ENCODE results near the gene KMT2C.
"Not testable (repeated sequence)": the region's sequence is repeated elsewhere in the genome, so short reads cannot be mapped to it uniquely, and the experiment has no call there.

Gene KMT2C

DNA sequence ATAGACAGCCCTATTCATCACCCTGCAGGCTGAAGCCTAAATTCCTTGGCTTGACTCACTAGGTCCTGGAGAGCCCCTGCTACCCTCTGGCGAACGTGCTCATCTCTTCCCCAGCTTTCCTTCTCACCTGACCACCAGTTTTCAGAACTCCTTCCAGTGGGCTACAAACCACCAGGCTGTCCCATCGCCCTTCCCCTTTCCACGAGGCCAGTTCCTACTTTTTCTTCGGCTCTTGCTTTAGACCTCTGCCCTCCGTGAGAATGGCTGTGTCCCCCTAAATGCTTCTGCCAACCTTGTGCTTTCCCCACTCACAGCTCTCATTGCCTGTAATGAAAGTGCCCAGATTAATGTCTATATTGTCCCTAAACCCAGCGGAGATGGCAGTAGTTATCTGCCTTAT, 5.4 kb upstream of the KMT2C start:
- not testable (repeated sequence) for DNase-seq

DNA sequence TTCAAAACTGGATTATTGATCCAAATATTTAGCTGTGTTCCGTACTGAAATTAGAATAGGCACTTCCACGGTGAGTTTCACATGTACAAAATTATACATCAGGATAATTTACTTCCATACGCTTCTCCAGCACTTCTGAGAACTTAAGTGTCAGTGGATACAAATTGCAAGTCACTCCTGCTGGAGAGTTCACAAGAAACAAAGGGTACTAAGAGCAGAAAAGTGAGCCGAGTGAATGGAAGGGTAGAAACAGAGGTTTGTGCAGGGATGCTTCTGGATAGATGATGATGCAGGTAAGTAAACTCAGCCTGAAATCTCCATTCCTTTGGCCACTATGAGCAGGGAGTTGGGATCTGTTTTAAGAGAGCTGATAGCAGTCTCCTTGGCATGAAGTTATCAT, 2.2 kb upstream of the KMT2C start:
- not testable (repeated sequence) for DNase-seq

DNA sequence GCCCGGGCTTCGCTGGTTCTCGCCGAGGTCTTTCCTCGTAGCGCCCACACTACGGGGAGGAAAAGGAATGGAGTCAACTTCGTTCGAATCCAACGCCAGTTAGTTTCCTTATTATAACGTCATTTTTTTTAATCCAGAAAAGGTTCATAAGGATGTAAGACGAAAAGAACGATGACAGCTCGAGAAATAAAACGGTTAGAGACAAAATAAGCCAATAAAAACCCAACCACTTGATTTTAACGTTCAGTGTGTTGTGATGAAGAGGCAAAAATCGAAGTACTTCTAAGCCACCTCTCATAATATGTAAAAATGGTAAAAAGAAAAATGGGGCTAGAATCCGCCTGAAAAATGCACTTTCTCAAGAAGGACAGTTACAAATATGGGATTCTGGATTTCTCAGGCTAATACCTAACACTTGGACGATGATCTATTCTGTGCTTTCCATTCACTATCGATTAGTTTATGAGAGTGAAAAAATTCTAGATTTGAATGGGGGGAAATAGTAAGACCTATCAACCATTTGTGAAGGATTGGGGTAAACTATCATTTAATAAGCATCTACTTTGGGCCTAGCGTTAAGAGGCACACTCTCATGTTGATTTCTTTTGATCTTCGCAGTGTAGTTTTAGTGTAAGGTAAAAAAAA, 1.2 kb upstream of the KMT2C start:
- DNase-seq = not testable (repeated sequence)

DNA sequence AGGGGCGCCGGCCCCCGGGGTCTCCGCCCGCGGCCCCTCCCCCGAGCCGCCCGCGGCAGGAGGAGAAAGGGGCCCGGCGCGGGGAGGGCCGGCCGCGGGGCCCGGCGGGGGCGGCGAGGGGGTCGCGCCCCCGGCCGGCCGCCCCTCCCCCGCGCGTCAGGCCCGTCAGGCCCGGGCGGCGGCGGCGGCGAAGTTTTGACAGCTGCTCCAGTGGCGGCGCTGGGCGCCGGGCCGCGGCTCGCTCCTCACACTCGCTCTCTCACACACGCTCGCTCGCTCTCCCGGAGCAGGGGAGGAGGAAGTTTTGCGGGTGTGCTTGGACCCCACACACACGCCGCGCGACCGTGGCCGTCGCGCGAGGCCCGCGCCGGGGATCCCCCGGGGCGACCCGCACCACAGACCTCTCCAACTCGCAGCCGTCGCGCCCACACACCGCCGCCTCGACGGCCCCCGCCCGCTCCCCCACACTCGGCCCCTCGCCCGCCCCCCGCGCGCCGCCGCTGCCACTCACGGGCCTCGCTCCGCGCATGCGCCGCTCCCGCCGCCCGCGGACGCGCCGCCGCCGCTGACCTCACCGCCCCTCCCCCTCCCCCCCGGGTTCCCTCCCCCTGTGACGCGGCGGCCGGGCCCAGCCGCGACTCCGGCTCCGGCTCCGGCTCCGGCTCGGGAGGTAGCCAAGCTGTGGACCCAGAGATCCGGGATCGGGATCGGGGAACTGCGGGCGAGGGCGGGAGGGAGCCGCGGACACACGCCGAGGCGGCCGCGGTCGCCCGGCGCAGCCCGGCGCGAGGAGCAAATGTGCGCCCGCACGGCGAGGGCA, 518 bp upstream of the KMT2C start:
- DNase-seq = peak; percentile 86 to 87

DNA sequence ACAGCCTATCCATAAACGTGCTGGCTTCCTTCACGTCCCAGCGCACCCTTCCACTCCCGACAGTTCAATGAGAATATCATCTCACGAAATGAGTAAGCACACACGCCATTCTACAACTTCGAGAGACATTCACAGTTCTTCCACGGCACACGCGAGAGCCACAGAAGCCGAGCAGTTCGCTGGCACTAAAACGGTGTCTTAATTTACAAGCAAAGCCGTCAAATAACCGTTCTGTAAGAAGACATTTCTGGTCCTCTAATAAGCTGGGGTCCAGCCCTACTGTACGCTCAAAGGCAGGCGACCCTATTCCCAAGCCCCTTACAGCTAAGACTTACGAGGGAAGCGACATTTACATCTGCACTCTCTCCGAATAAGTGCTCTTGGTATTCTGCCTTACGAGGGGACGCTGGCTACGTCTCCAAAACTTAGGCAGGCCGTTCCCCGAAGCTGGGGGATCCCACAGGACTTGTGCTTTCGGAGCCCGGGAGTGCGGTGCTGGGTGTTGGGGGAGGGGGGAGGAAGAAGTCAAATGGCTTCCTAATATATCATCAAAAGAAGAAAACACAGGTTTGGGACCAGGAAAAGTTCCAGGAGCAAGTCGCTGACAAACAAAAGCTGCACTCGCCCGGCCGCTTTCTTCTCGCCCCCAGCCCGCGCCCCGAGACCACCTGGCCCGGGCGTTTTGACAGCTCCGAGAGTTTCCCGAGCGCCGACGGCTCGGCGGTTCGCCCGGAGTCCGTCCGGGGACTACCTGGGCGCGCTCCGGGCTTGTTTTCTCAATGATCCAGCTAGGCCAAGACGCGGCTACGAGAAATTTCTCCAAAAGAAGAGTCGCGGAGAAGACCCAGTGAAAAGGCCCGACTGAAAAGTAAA, 1.1 kb downstream of the KMT2C start:
- peak in 1 of 2 experiments; percentile 21 for DNase-seq

DNA sequence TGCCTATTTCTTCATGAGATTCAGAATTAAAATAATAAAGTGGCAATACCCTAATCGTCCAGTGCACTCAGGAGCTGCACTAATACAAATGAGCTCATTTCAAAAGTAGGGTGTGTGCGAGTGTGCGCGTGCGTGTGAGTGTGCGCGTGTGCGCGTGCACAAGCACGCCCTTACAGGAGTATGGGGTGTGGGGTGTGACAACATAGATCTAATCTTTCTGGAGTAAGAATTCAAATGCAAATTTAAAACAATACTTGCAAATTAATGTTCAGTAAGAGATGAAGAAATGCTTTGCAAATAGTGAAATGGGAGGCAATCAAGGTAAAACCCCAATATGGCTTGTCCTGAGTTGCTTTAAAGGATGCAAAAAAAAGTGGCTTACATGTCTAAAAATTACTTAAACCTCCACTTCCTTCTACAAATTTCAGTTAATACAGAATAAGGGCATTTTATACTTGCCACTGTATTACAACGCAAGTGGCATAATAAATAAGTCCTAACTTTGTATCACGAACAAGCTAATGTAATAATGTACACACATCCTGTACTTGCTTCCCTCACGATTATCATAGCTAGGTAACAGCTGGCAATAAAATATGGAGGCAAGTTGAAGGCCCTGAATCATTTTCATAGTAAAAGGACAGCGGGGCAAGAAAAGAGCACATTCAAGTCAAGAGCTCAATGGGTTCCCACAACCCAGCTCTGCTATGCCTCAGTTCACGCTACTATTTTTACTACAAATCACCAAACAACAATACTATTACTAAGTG, 1.9 kb downstream of the KMT2C start:
- not testable (repeated sequence) for DNase-seq

DNA sequence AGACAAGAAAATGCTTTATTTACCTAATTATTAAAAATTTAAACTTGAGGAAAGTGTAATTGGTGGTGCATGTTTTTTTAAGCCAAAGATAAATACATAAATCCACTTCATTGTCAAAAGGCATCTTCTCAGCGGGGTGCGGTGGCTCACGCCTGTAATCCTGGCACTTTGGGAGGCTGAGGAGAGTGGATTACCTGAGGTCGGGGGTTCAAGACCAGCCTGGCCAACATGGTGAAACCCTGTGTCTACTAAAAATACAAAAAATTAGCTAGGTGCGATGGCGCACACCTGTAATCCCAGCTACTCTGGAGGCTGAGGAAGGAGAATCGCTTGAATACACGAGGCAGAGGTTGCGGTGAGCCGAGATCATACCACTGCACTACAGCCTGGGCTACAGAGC, 3.1 kb downstream of the KMT2C start:
- not testable (repeated sequence) for DNase-seq

DNA sequence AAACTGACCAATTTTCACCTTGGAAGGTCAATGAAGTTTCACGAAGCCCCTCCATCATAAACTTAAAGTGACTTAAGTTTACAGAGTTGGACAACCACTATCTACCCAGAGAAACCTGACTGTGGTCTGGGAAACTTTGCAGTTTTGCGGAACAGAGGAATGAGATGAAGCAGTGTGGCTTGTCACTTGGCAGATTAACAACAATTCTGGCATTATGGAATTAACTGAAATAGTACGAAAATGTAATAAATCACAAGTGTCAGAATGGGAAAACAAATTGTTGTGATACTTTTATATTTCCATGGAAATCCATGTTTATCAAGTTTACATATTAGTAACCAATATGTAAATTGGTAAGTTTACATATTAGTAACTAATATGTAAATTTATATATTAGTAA, 4.9 kb downstream of the KMT2C start:
- no peak for DNase-seq

DNA sequence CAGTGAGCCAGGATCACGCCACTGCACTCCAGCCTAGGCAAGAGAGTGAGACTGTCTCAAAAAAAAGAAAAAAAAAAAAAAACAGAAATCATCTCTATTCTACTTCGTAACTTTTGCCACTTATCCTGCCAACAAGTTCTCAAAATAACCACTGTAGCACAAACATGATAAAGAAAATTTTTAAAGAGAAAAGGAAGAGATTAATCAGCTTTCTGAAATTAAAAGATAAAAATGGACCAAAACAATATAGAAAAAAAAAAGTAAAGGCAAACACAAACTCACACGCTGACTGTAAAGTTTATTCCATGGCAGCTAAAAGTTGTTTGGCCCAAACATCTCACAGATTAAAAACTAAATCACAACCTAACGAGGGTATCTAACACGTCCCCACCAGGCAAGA, 5.7 kb downstream of the KMT2C start:
- not testable (repeated sequence) for DNase-seq

DNA sequence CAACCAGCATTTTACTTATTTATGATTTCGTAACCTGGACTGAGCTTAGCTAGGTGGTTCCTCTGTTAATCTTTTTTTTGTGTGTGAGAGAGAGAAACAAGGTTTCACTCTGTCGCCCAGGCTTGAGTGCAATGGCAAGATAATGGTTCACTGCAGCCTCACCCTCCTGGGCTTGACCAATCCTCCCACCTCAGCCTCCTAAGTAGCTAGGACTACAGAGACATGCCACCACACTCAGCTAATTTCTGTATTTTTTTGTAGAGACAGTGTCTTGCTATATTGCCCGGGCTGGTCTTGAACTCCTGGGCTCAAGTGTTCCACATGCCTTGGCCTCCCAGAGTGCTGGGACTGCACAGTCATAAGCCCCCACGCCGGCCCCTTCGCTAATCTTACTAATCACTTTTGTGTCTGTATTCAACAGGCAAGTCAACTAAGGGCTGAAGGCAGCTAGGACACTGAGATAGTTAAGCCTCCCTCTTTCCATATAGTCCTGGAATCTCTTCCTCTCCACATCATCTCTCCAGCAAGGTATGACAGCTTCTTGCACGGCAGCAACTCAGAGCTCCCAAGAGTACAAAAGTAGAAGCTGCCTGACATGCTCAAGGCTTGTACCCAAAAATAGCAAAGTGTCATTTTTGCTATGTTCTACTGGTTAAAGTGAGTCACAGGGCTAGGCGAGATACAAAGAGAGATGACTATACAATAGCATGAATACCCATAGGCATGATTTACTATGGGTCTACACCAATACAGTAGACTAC, 11.3 kb downstream of the KMT2C start:
- no peak for DNase-seq

DNA sequence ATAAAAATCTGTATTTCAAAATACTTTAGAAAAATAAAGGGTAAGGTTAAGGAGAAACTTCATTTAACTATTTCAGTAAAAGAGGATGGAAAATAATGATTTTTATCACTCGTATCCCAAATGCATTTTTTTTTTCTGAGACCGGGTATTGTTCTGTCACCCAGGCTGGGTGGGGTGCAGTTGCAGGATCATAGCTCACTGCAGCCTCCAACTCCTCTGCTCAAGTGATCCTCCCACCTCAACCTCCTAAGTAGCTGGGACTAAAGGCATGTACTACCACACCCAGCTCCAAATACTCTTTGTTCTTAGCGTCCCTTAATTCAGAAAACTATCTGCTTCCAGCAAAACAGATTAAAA, 11.8 kb downstream of the KMT2C start:
- no peak for DNase-seq

DNA sequence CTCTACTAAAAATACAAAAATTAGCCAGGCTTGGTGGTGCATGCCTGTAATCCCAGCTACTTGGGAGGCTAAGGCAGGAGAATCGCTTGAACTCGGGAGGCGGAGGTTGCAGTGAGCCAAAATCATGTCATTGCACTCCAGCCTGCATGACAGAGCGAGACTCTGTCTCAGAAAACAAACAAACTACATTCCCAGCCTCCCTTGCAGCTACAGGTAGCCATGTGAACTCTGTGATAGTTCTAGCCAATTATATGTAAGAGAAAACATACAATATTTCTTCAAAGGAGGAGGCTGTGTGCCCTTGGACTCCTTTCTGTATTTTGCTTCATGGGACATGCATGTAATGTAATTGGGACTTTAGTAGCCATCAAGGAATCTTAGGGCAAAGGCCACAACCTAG, 12.6 kb downstream of the KMT2C start:
- not testable (repeated sequence) for DNase-seq

DNA sequence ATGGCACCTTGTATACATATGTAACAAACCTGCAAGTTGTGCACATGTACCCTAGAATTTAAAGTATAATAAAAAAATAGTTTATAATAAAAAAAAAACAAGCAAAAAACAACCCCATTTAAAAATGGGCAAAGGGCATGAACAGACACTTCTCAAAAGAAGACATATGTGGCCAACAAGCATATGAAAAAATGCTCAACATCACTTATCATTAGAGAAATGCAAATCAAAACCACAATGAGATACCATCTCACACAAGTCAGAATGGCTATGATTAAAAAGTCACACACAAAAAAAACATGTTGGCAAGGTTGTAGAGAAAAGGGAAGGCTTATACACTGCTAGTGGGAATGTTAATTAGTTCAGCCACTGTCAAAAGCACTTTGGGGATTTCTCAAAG, 14.9 kb downstream of the KMT2C start:
- not testable (repeated sequence) for DNase-seq

DNA sequence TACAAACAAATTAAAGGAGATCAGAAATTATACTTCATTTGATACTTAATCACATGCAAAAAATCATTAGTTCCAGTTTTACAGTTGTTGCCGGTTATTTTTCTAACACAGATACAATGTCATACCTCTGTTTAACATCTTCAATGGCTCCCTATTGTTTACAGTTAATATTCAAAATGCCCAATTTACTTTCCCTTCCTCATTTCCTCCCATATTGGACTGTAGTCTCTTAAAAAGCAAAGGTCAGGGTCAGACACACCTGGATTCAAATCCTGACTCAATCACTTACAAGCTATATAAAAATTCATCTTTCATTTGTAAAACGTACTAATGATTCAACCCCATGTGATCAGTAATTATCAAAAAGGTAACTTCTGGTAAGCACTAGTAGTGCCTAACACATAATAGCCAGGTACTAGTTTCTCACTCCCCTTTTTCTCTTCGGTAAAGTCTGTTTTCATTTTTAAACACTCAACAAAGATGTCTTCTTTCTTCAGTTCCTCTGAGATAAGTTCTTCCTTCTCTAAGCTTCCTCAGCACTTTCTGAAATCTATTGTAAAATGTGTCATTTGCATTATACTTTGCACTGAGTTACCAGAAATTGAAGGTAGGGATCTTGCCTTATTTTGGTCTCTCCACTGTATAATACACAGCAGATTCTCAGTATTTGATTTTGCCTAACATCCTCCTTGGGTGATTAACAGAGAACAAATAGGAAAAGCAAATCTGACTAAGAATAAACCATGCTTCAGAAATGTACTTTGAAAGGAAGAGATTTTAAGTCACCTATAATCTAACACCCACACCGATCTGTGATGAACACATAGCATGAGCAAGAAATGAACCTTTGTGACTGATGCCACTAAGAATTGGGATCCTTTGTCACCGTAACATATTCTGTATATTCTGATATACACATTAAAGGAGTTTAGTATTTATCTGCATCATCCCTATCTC, 16.1 kb downstream of the KMT2C start:
- no peak for DNase-seq

DNA sequence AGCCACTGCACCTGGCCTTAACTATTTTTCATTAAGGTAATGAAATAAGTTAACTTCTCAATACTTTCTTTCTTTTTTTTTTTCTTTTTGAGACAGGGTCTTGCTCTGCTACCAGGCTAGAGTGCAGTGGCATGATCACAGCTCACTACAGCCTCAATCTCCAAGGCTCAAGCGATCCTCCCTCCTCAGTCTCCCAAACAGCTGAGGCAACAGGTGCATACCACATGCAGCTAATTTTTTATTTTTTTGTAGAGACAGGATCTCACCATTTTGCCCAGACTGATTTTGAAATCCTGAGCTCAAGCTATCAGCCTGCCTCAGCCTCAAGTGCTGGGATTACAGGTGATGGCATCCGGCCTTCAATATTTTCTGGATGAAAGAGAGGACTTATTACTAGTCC, 21.0 kb downstream of the KMT2C start:
- DNase-seq = no peak

DNA sequence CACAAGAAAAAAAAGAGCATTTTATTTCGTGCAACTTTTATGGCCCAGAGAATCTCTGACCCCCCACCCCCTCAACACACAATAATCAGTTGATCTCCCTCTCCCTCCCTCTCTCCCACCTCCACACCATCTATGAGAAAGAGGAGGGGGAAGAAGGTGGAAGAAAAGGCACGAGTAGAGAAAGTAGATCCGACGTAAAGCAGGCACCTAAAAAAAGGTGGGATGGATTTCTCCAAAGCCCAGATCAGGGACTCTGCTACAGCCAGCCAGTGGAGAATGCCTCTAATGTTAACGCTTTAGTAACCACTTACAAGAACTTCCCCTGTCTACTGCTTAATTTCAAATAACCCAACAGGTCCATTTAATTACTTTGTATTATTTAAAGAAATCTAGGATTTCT, 24.4 kb downstream of the KMT2C start:
- no peak for DNase-seq

DNA sequence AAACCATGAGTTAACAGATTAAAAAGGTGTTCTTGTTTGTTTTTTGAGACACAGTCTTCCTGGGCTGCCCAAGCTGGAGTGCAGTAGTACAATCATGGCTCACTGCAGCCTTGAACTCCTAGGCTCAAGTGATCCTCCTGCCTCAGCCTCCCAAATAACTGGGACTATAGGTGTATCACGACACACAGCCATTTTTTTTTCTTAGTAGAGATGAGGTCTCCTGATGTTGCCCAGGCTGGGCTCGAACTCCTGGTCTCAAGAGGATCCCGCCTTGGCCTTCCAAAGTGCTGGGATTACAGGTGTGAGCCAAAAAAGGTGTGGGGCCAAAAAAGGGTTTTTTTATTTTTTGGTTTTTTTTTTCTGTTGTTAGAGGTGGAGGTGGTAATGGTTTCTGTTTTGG, 29.3 kb downstream of the KMT2C start:
- no peak for DNase-seq

DNA sequence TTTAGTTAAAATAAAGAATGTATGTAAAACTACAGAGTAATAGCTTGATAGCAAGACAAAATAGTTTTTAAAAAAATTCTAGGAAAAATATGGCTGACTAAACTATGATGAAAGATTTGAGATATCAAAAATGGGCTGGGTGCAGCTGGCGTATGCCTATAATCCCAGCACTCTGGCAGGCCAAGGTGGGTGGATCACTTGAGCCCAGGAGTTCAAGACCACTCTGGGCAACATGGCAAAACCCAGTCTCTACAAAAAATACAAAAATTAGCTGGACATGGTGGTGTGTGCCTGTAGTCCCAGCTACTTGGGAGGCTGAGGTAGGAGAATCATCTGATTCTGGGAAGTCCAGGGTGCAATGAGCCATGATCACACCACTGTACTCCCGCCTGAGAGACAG, 29.8 kb downstream of the KMT2C start:
- not testable (repeated sequence) for DNase-seq

DNA sequence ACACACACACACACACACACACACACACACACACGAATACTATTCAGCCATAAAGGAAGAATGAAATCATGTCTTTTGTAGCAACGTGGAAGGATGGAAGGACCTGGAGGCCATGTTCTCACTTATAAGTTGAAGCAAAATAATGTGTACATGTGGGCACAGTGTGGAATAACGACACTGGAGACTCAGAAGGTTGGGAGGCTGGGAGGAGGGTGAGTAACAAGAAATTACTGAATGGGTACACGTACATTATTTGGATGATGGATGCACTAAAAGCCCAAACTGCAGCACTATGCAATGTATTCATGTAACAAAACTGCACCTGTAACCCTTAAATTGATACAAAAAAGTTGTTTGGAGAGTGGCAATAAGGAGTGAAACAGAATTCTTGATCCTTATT, 32.1 kb downstream of the KMT2C start:
- no peak for DNase-seq

DNA sequence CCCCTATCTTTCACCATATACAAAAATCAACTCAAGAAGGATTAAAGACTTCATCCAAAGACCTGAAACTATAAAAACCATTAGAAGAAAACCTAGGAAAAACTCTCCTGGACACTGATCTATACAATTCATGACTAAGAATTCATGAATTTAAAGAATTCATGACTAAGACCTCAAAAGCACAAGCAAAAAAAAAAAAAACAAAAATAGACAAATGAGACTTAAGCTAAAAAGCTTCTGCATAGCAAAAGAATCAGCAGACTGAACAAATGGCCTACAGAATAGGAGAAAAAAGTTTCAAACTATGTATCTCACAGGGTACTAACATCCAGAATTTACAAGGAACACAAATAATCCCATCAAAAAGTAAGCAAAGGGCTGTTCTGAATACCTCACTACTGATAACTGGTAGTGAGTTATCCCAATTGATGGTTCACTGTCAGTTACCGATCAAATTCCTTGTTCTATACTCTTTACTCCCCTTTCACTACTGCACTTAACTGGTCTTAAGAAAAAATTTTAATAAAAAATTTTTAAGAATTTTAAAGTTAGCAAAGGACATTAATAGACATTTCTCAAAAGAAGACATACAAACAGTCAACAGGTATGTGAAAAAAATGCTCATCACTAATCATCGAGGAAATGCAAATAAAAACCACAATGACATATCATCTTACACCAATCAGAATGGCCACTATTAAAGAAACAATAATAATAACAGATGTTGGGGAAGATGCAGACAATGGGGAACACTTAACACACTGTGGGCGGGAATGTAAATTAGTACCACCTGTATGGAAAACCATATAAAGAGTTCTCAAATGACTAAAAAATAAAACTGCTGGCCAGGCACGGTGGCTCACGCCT, 33.2 kb downstream of the KMT2C start:
- no peak for DNase-seq
